ENCODE results near the gene RGPD3.
"Not testable (repeated sequence)": the region's sequence is repeated elsewhere in the genome, so short reads cannot be mapped to it uniquely, and the experiment has no call there.

Gene RGPD3

GRCh38 chr2:106468107-106468506 is at the start of gene RGPD3:
Gene RGPD3 (minus strand): TSS chr2:106468413. CDS start chr2:106468288, 125 bp downstream.
- not testable (repeated sequence) for DNase-seq (ENCODE audit: low spot score)

- DNase-seq (ENCODE audit: low spot score), result no peak
Observed at GRCh38 chr2:106517329-106517728, 49.1 kb upstream of the RGPD3 start.

GRCh38 chr2:106516864-106517263 is 48.7 kb upstream of the RGPD3 start:
- DNase-seq (ENCODE audit: low spot score), result no peak

GRCh38 chr2:106516436-106516835 is 48.2 kb upstream of the RGPD3 start:
- no peak for DNase-seq (ENCODE audit: low spot score)

GRCh38 chr2:106514827-106515226 is 46.6 kb upstream of the RGPD3 start:
- not testable (repeated sequence) for DNase-seq (ENCODE audit: low spot score)

GRCh38 chr2:106513391-106513790 is 45.2 kb upstream of the RGPD3 start:
- DNase-seq (ENCODE audit: low spot score), result not testable (repeated sequence)

- DNase-seq (ENCODE audit: low spot score), result not testable (repeated sequence)
Observed at GRCh38 chr2:106511934-106512333, 43.7 kb upstream of the RGPD3 start.

- not testable (repeated sequence) for DNase-seq (ENCODE audit: low spot score)
Observed at GRCh38 chr2:106511476-106511901, 43.3 kb upstream of the RGPD3 start.

- not testable (repeated sequence) for DNase-seq (ENCODE audit: low spot score)
Observed at GRCh38 chr2:106510791-106511190, 42.6 kb upstream of the RGPD3 start.

GRCh38 chr2:106509374-106509770 is 41.2 kb upstream of the RGPD3 start:
- DNase-seq (ENCODE audit: low spot score), result not testable (repeated sequence)

GRCh38 chr2:106508660-106509373 is 40.6 kb upstream of the RGPD3 start:
- DNase-seq (ENCODE audit: low spot score), result not testable (repeated sequence)

GRCh38 chr2:106506002-106506687 is 37.9 kb upstream of the RGPD3 start:
- not testable (repeated sequence) for DNase-seq (ENCODE audit: low spot score)

GRCh38 chr2:106504787-106505186 is 36.6 kb upstream of the RGPD3 start:
- DNase-seq (ENCODE audit: low spot score), result not testable (repeated sequence)

GRCh38 chr2:106504192-106504591 is 36.0 kb upstream of the RGPD3 start:
- not testable (repeated sequence) for DNase-seq (ENCODE audit: low spot score)

GRCh38 chr2:106502351-106502750 is 34.1 kb upstream of the RGPD3 start:
- DNase-seq (ENCODE audit: low spot score), result not testable (repeated sequence)

- not testable (repeated sequence) for DNase-seq (ENCODE audit: low spot score)
Observed at GRCh38 chr2:106500350-106500749, 32.1 kb upstream of the RGPD3 start.

GRCh38 chr2:106498549-106498948 is 30.3 kb upstream of the RGPD3 start:
- not testable (repeated sequence) for DNase-seq (ENCODE audit: low spot score)

GRCh38 chr2:106492913-106493312 is 24.7 kb upstream of the RGPD3 start:
- DNase-seq (ENCODE audit: low spot score), result not testable (repeated sequence)

GRCh38 chr2:106492399-106492798 is 24.2 kb upstream of the RGPD3 start:
- DNase-seq (ENCODE audit: low spot score), result not testable (repeated sequence)

- DNase-seq (ENCODE audit: low spot score), result not testable (repeated sequence)
Observed at GRCh38 chr2:106489701-106490100, 21.5 kb upstream of the RGPD3 start.

- DNase-seq (ENCODE audit: low spot score), result not testable (repeated sequence)
Observed at GRCh38 chr2:106487386-106488191, 19.4 kb upstream of the RGPD3 start.

Measured in hepatic stellate cell (primary cell).